Activated T-helper 1 cell treated with anti-CD3 and anti-CD28 coated beads, Interleukin-12 subunit alpha, Interleukin-12 subunit beta, Interleukin-2, Interleukin-4 antibody, amounts not matched to agents 30 ng/mL and 10 ng/mL and 1 ng/mL, durations not matched to agents 14 hours and 24 hours and 36 hours (primary cell): ENCODE results near the gene PRG2. TPM values are rescaled to one million over a fixed set of nuclear protein-coding genes. Genes with fewer than 3 reads are reported as not detected.
"Not testable (repeated sequence)": the region's sequence is repeated elsewhere in the genome, so short reads cannot be mapped to it uniquely, and the experiment has no call there.

Experiments
- DNase-seq: peaks from one replicate; pipeline ENCODE4 v3.0.0; 2021; ENCODE audit warnings: low spot score
- H3K27ac Mint-ChIP-seq: one replicate; pipeline ENCODE4 v1.8.0; 2021; ENCODE audit warnings: mild to moderate bottlenecking, mixed read lengths
- H3K27me3 Mint-ChIP-seq: one replicate; pipeline ENCODE4 v1.8.0; 2022; ENCODE audit warnings: mild to moderate bottlenecking, moderate library complexity, mixed read lengths; ENCODE audit not compliant: insufficient read depth
- H3K36me3 Mint-ChIP-seq: one replicate; pipeline ENCODE4 v1.8.0; 2021; ENCODE audit warnings: low read depth, mixed read lengths
- H3K4me1 Mint-ChIP-seq: one replicate; pipeline ENCODE4 v1.8.0; 2021; ENCODE audit warnings: low read depth, mixed read lengths
- H3K4me3 Mint-ChIP-seq: one replicate; pipeline ENCODE4 v1.8.0; 2021; ENCODE audit warnings: mild to moderate bottlenecking, moderate library complexity, mixed read lengths
- H3K9me3 Mint-ChIP-seq: one replicate; pipeline ENCODE4 v1.8.0; 2021; ENCODE audit warnings: mixed read lengths
- intact Hi-C: fragments of 100-400 bp; cut with micrococcal nuclease; formaldehyde crosslinking; loops from one replicate; pipeline ENCODE4 v1.15.1; 2024
- total RNA-seq: library from RNA; stranded (reverse); gene quantifications from 2 replicates; pipeline ENCODE4 v1.2.3, GENCODE V29; 2022

PRG2 gene
- total RNA-seq, 1 donor from 2014 or later: not detected

GRCh38 chr11:57342702-57343101 is 47.7 kb downstream of the PRG2 start:
- no peak for DNase-seq
- H3K27ac Mint-ChIP-seq: no peak overlapping the region
- intact Hi-C loops: no loop called here
- no peak overlapping the region for H3K4me3 Mint-ChIP-seq
- no peaks in the 10 kb centered on the region for H3K36me3 Mint-ChIP-seq
- H3K27me3 Mint-ChIP-seq: peaks cover 1% of the 10 kb centered on the region
- H3K9me3 Mint-ChIP-seq: no peaks in the 10 kb centered on the region
- peaks cover 9% of the 10 kb centered on the region for H3K4me1 Mint-ChIP-seq

GRCh38 chr11:57341250-57341808 is 49.1 kb downstream of the PRG2 start:
- H3K27me3 Mint-ChIP-seq: peaks cover 1% of the 10 kb centered on the region
- no peak overlapping the region for H3K4me3 Mint-ChIP-seq
- DNase-seq: no peak
- peaks cover 12% of the 10 kb centered on the region for H3K4me1 Mint-ChIP-seq
- H3K36me3 Mint-ChIP-seq: no peaks in the 10 kb centered on the region
- no peak overlapping the region for H3K27ac Mint-ChIP-seq
- H3K9me3 Mint-ChIP-seq: no peaks in the 10 kb centered on the region
- intact Hi-C loops: no loop called here

GRCh38 chr11:57340039-57340615 is 50.3 kb downstream of the PRG2 start:
- no peak overlapping the region for H3K27ac Mint-ChIP-seq
- H3K36me3 Mint-ChIP-seq: peaks cover 3% of the 10 kb centered on the region
- no peaks in the 10 kb centered on the region for H3K9me3 Mint-ChIP-seq
- H3K27me3 Mint-ChIP-seq: peaks cover 1% of the 10 kb centered on the region
- H3K4me3 Mint-ChIP-seq: no peak overlapping the region
- no peak for DNase-seq
- peaks cover 11% of the 10 kb centered on the region for H3K4me1 Mint-ChIP-seq
- intact Hi-C loops: no loop called here

- Mint-ChIP-seq H3K4me1 (peaks cover 19% of the 10 kb centered on the region), H3K4me3 (no peak overlapping the region), H3K9me3 (no peaks in the 10 kb centered on the region), H3K27ac (no peak overlapping the region), H3K27me3 (peaks cover 1% of the 10 kb centered on the region), H3K36me3 (peaks cover 6% of the 10 kb centered on the region)
- no peak for DNase-seq
- intact Hi-C loops: loop anchor here (5.0 to 10.0 kb wide), 2 partner anchors 455 to 1238 kb away; partner anchors contain the start of genes LPXN and ZFP91
Observed at GRCh38 chr11:57339328-57339727, 51.1 kb downstream of the PRG2 start.

GRCh38 chr11:57338142-57338541 is 52.3 kb downstream of the PRG2 start, which contains the start of gene P2RX3:
TSS of gene P2RX3 (plus strand) at chr11:57338352. CDS start at chr11:57338551, 199 bp downstream.
- Mint-ChIP-seq H3K36me3 (peaks cover 15% of the 10 kb centered on the region), H3K4me1 (peaks cover 31% of the 10 kb centered on the region), H3K4me3 (peak within 1 kb of the TSS; percentile 12), H3K27me3 (peaks cover 1% of the 10 kb centered on the region), H3K9me3 (no peaks in the 10 kb centered on the region), H3K27ac (peak within 1 kb of the TSS; percentile 15)
- intact Hi-C loops: loop anchor here (5.0 to 10.0 kb wide), 2 partner anchors 457 to 1239 kb away; partner anchors contain the start of genes LPXN and ZFP91
- no peak for DNase-seq

- Mint-ChIP-seq H3K36me3 (peaks cover 21% of the 10 kb centered on the region), H3K4me1 (peaks cover 34% of the 10 kb centered on the region), H3K27ac (peak overlapping the region; percentile 99), H3K4me3 (peak overlapping the region; percentile 92)
- intact Hi-C loops: loop anchor here (1.0 to 10.0 kb wide), 5 partner anchors 88 to 1240 kb away; partner anchors contain the start of genes CLP1, LPXN, TIMM10 and ZFP91
- not testable (repeated sequence) for H3K27me3 Mint-ChIP-seq, DNase-seq, H3K9me3 Mint-ChIP-seq
Observed at GRCh38 chr11:57336856-57337255, 53.6 kb downstream of the PRG2 start.

Other genes with a start within 250 kb of the PRG2 start
- gene LRRC55, start 208.7 kb downstream of the PRG2 start, total RNA-seq: not detected in 2 replicates
- gene APLNR, start 153.4 kb downstream of the PRG2 start, total RNA-seq: not detected in 2 replicates
- gene TNKS1BP1, start 65.7 kb downstream of the PRG2 start, total RNA-seq: 22.1 and 24.3 TPM in 2 replicates
- 235 and 239 TPM in 2 replicates for gene SSRP1, start 54.8 kb downstream of the PRG2 start, total RNA-seq
- gene P2RX3, start 52.3 kb downstream of the PRG2 start, total RNA-seq: not detected in 2 replicates
- gene PRG3, start 9.5 kb downstream of the PRG2 start, total RNA-seq: not detected in 2 replicates
- 181 and 184 TPM in 2 replicates for gene SLC43A3, start 36.5 kb upstream of the PRG2 start, total RNA-seq
- gene RTN4RL2, start 69.9 kb upstream of the PRG2 start, total RNA-seq: 0.54 TPM in 1 of 2 replicates, not detected in the other
- 29.1 and 30.3 TPM in 2 replicates for gene SLC43A1, start 125.1 kb upstream of the PRG2 start, total RNA-seq
- gene TIMM10, start 140.1 kb upstream of the PRG2 start, total RNA-seq: 98.2 and 99.6 TPM in 2 replicates
- gene SMTNL1, start 146.9 kb upstream of the PRG2 start, total RNA-seq: not detected in 2 replicates
- gene UBE2L6, start 177.0 kb upstream of the PRG2 start, total RNA-seq: 155 and 163 TPM in 2 replicates
- not detected in 2 replicates for gene SERPING1, start 207.0 kb upstream of the PRG2 start, total RNA-seq